B cell (primary cell): ENCODE measurements around the gene TFE3. TPM values are rescaled to one million over a fixed set of nuclear protein-coding genes. Genes with fewer than 3 reads are reported as not detected.

Experiments used
- ATAC-seq: fragments of 200-7000 bp; cut with Tn5 transposase; one replicate; pipeline ENCODE4 v1.10.0; 2021; ENCODE audit warnings: low read depth, mild to moderate bottlenecking, moderate number of reproducible peaks, moderate library complexity
- CTCF ChIA-PET: fragments of 350-600 bp; sonication (Branson Sonifier 250); formaldehyde crosslinking; loops from one replicate; lab custom pipeline; 2021; ENCODE audit warnings: antibody characterized with exemption, inconsistent platforms; lab: Charles Lee
- POLR2A ChIA-PET: fragments of 350-600 bp; sonication (Branson Sonifier 250); formaldehyde crosslinking; loops from one replicate; lab custom pipeline; 2021; ENCODE audit warnings: antibody characterized with exemption; lab: Charles Lee
- DNase-seq: peaks from one replicate; pipeline ENCODE4 v3.0.0; 2013
- H2AFZ ChIP-seq: 2 replicates; pipeline ENCODE4 v1.6.1; 2012; ENCODE audit warnings: mild to moderate bottlenecking, low read depth, low read length; ENCODE audit not compliant: insufficient read depth, poor library complexity, severe bottlenecking
- H3K27ac ChIP-seq, 2 donors: 1 replicate in 1 of 2; 2 replicates in 1 of 2; pipeline ENCODE4 v1.5.1; 2012 to 2013; ENCODE audit warnings: low read length in 2 of 2, mild to moderate bottlenecking in 2 of 2, moderate library complexity in 1 of 2
- H3K27me3 ChIP-seq, 4 experiments: fragments of 200-600 bp in 1 of 4; sonication (generic) in 1 of 4; replicated peaks in 1 of 4; 1 replicate in 2 of 4; 2 replicates in 2 of 4; pipeline versions ENCODE4 v1.6.1 to v1.7.0; 2013 to 2016; ENCODE audit warnings: low read length in 3 of 4, mild to moderate bottlenecking in 2 of 4, mixed read lengths in 1 of 4, moderate library complexity in 1 of 4; ENCODE audit not compliant: insufficient read depth in 4 of 4, control insufficient read depth in 3 of 4; ENCODE audit errors: control extremely low read depth in 1 of 4
- H3K36me3 ChIP-seq, 2 experiments: replicated peaks in 1 of 2; 1 replicate in 1 of 2; 2 replicates in 1 of 2; pipeline versions ENCODE4 v1.6.1 to v1.7.1; 2013; ENCODE audit warnings: low read length in 1 of 2; ENCODE audit not compliant: insufficient read depth in 2 of 2, control insufficient read depth in 1 of 2; ENCODE audit errors: control extremely low read depth in 1 of 2, extremely low read depth in 1 of 2
- H3K4me1 ChIP-seq, 2 donors: fragments of 200-600 bp in 1 of 2; sonication (generic) in 1 of 2; 1 replicate in 1 of 2; 2 replicates in 1 of 2; pipeline versions ENCODE4 v1.5.1 to v1.6.1; 2013 to 2017; ENCODE audit warnings: low read length in 2 of 2; ENCODE audit not compliant: control insufficient read depth in 2 of 2, insufficient read depth in 2 of 2
- H3K4me2 ChIP-seq: replicated peaks from 2 replicates; pipeline ENCODE3; 2012; ENCODE audit warnings: mild to moderate bottlenecking, low read depth, low read length; ENCODE audit not compliant: poor library complexity, severe bottlenecking
- H3K4me3 ChIP-seq, 5 experiments: fragments of 200-600 bp in 1 of 5; sonication (generic) in 1 of 5; 1 replicate in 3 of 5; 2 replicates in 2 of 5; pipeline versions ENCODE4 v1.5.1 to v1.7.0; 2011 to 2016; ENCODE audit warnings: low read length in 4 of 5, mild to moderate bottlenecking in 4 of 5, low read depth in 2 of 5, control low read depth in 1 of 5, moderate library complexity in 1 of 5; ENCODE audit not compliant: insufficient read depth in 1 of 5; ENCODE audit errors: control extremely low read depth in 1 of 5, extremely low read depth in 1 of 5
- H3K79me2 ChIP-seq: fragments of 200-600 bp; sonication (generic); one replicate; pipeline ENCODE4 v1.6.0; 2016; ENCODE audit warnings: low read length; ENCODE audit not compliant: control insufficient read depth, insufficient read depth
- H3K9ac ChIP-seq: fragments of 200-600 bp; sonication (generic); 2 replicates; pipeline ENCODE4 v1.6.1; 2017; ENCODE audit warnings: mild to moderate bottlenecking, low read length, moderate library complexity
- H3K9me3 ChIP-seq, 3 donors: one replicate each; pipeline versions ENCODE4 v1.6.1 to v1.7.1; 2013; ENCODE audit warnings: low read length in 2 of 3; ENCODE audit not compliant: control insufficient read depth in 2 of 3, insufficient read depth in 1 of 3; ENCODE audit errors: control extremely low read depth in 1 of 3
- H4K20me1 ChIP-seq: 2 replicates; pipeline ENCODE4 v1.6.0; 2012; ENCODE audit warnings: mild to moderate bottlenecking, low read length; ENCODE audit not compliant: insufficient read depth, control insufficient read depth, poor library complexity, severe bottlenecking
- H3K27ac Mint-ChIP-seq: one replicate; pipeline ENCODE4 v1.8.0; 2021; ENCODE audit warnings: mixed read lengths
- H3K27me3 Mint-ChIP-seq: one replicate; pipeline ENCODE4 v1.8.0; 2021; ENCODE audit warnings: mixed read lengths
- H3K4me1 Mint-ChIP-seq: one replicate; pipeline ENCODE4 v1.8.0; 2021; ENCODE audit warnings: mixed read lengths
- H3K4me3 Mint-ChIP-seq: one replicate; pipeline ENCODE4 v1.8.0; 2021; ENCODE audit warnings: mixed read lengths
- H3K9me3 Mint-ChIP-seq: one replicate; pipeline ENCODE4 v1.8.0; 2022; ENCODE audit warnings: mixed read lengths; ENCODE audit not compliant: insufficient read depth
- CTCF ChIP-seq: fragments of 200-600 bp; IDR thresholded peaks from one replicate; pipeline ENCODE4 v1.8.0; 2022; ENCODE audit warnings: antibody characterized with exemption, mild to moderate bottlenecking
- EZH2 ChIP-seq: IDR thresholded peaks from 2 replicates; pipeline ENCODE4 v1.6.1; 2012; ENCODE audit warnings: borderline replicate concordance, low read depth, mild to moderate bottlenecking, moderate library complexity, low read length; ENCODE audit not compliant: insufficient read depth, poor library complexity, severe bottlenecking
- WGBS: methylation state at CpG from one replicate; pipeline ENCODE4 v1.1.5; 2013; ENCODE audit warnings: missing lambda C conversion rate; ENCODE audit not compliant: insufficient coverage; 5-methylcytosine and 5-hydroxymethylcytosine counted together
- intact Hi-C: fragments of 100-400 bp; cut with micrococcal nuclease; formaldehyde crosslinking; loops from one replicate; pipeline ENCODE4 v1.10.0; 2022
- polyA plus RNA-seq: library from polyadenylated mRNA; depleted of rRNA; stranded (reverse); fragments of >200 nt; gene quantifications from 2 replicates; pipeline ENCODE4 v1.2.3, GENCODE V29; 2012
- total RNA-seq, 2 donors: library from RNA; stranded (reverse); fragments of 120-200 nt in 1 of 2; gene quantifications; 1 replicate in 1 of 2; 2 replicates in 1 of 2; pipeline versions ENCODE4 v1.2.3 to v1.2.4, GENCODE V29; 2013 to 2022

Gene TFE3
- total and polyA plus RNA-seq, 2 donors (not counting 1 experiment from before 2014, with no cell fraction given): 21.0 to 38.9 TPM

GRCh38 chrX:49071877-49072711 is 28.9 kb upstream of the TFE3 start:
- Histone ChIP-seq H3K36me3 (no peaks in the 10 kb centered on the region), H3K4me2 (no peak overlapping the region), H4K20me1 (no peaks in the 10 kb centered on the region), H3K27me3 (no peaks in the 10 kb centered on the region), H3K79me2 (no peaks in the 10 kb centered on the region), H3K4me3 (no peak overlapping the region), H2AFZ (no peak overlapping the region), H3K9ac (no peak overlapping the region), H3K4me1 (peaks cover 0 to 18% of the 10 kb centered on the region in 2 donors), H3K27ac (no peak overlapping the region), H3K9me3 (peaks cover 0 to 11% (median 0%) of the 10 kb centered on the region in 3 donors)
- H3K4me1 Mint-ChIP-seq: peaks cover 17% of the 10 kb centered on the region
- no peaks in the 10 kb centered on the region for H3K27me3 Mint-ChIP-seq
- no peaks in the 10 kb centered on the region for H3K9me3 Mint-ChIP-seq
- 86% methylated on average over 30 of the region's 63 CpGs for WGBS
- ChIA-PET POLR2A (no interaction called here), CTCF (no interaction called here)
- intact Hi-C loops: no loop called here
- no peak overlapping the region for H3K4me3 Mint-ChIP-seq
- DNase-seq (no peak), ATAC-seq (no peak)
- no peak for TF ChIP-seq CTCF
- TF ChIP-seq EZH2: no peak
- no peak overlapping the region for H3K27ac Mint-ChIP-seq

- H3K27ac ChIP-seq: no peak overlapping the region
- no peak overlapping the region for H3K9ac ChIP-seq
- no peak overlapping the region for H3K4me3 ChIP-seq
- H3K4me2 ChIP-seq: no peak overlapping the region
- POLR2A ChIA-PET: no interaction called here
- H4K20me1 ChIP-seq: no peaks in the 10 kb centered on the region
- 100% methylated on average over 2 of the region's 4 CpGs for WGBS
- ATAC-seq (no peak), DNase-seq (no peak)
- peaks cover 0 to 18% of the 10 kb centered on the region in 2 donors for H3K4me1 ChIP-seq
- H3K27ac Mint-ChIP-seq: no peak overlapping the region
- no peaks in the 10 kb centered on the region for H3K9me3 Mint-ChIP-seq
- H3K27me3 Mint-ChIP-seq: no peaks in the 10 kb centered on the region
- CTCF ChIA-PET: no interaction called here
- H3K4me3 Mint-ChIP-seq: no peak overlapping the region
- peaks cover 17% of the 10 kb centered on the region for H3K4me1 Mint-ChIP-seq
- H3K27me3 ChIP-seq: no peaks in the 10 kb centered on the region
- TF ChIP-seq CTCF (no peak), EZH2 (no peak)
- no peaks in the 10 kb centered on the region for H3K36me3 ChIP-seq
- H3K9me3 ChIP-seq: peaks cover 0 to 11% (median 0%) of the 10 kb centered on the region in 3 donors
- H3K79me2 ChIP-seq: no peaks in the 10 kb centered on the region
- intact Hi-C loops: no loop called here
- H2AFZ ChIP-seq: no peak overlapping the region
These were observed 27.8 kb upstream of the TFE3 start for GRCh38 chrX:49070988-49071387.
